ENCODE data around the gene YIPF2.
"Not testable (repeated sequence)": the region's sequence is repeated elsewhere in the genome, so short reads cannot be mapped to it uniquely, and the experiment has no call there.

The YIPF2 gene

DNA sequence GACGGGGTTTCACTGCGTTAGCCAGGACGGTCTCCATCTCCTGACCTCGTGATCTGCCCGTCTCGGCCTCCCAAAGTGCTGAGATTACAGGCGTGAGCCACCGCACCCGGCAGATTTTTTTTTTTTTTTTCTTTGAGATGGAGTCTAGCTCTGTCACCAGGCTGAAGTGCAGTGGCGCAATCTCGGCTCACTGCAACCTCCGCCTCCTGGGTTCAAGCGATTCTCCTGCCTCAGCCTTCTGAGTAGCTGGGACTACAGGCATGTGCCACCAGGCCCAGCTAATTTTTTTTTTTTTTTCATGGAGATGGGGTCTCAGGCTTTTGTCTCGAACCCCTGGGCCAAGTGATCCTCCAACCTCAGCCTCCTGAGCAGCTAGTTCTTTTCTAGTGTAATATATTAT lies 13.2 kb upstream of the YIPF2 start:
- not testable (repeated sequence) for DNase-seq (ENCODE audit: low read depth)

DNA sequence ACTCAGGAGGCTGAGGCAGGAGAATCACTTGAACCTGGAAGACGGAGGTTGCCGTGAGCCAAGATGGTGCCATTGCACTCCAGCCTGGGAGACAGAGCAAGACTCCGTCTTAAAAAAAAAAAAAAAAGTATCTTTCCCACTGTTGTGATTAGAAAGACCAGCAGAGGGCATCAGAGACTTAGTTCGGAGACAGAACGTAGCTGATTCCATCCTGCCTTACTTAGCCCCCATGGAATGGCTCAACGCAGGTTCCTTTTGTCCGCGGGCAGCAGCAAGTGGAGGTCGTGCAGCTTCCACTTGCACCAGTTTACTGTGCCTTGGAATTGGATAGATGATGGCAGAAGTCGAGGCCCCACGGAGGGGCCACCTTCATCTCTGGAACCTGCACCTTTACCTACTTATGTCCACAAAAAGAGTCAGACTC lies 8.2 kb upstream of the YIPF2 start:
- no peak for DNase-seq (ENCODE audit: low read depth)

DNA sequence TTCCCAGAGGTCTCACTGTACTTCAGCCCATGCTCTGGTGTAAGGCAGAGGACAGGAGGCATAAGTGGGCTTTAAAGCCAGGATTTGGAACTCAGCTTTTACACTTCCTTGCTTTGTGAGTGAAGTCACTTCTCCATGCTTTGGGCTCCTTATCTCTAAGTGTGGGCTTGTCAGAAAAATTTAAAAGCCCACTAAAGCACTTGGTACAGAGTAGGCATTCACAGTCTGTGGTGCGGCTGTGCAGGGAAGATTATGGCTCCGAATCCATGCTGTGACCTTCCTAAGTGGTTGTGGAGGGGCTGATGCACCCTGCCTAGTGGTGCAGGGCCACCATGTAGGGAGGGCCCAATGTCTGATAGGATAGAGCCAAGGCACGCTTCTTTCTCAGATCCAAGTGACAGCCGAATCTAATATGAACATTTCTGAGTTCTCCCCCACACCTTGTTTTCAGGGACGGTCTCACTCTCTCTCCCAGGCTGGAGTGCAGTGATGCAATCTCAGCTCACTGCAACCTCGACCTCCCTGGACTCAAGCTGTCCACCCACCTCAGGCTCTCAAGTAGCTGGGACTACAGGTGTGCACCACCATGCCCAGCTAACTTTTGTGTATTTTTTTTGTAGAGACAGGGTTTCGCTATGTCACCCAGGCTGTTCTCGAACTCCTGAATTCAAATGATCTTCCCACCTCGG lies 7.1 kb upstream of the YIPF2 start:
- no peak for DNase-seq (ENCODE audit: low read depth)

DNA sequence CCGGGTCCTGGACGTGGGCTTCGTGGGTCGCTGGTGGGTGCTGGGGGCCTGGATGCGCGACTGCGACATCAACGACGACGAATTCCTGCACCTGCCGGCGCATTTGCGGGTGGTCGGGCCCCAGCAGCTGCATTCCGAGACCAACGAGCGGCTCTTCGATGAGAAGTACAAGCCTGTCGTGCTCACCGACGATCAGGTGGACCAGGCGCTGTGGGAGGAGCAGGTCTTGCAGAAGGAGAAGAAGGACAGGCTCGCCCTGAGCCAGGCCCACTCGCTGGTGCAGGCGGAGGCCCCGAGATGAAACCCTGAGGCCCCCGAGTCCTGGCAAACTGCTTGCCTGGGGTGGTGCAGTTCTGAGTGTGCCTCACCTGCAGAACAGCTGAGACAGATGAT lies 959 bp upstream of the YIPF2 start:
- DNase-seq (ENCODE audit: low read depth): no peak

DNA sequence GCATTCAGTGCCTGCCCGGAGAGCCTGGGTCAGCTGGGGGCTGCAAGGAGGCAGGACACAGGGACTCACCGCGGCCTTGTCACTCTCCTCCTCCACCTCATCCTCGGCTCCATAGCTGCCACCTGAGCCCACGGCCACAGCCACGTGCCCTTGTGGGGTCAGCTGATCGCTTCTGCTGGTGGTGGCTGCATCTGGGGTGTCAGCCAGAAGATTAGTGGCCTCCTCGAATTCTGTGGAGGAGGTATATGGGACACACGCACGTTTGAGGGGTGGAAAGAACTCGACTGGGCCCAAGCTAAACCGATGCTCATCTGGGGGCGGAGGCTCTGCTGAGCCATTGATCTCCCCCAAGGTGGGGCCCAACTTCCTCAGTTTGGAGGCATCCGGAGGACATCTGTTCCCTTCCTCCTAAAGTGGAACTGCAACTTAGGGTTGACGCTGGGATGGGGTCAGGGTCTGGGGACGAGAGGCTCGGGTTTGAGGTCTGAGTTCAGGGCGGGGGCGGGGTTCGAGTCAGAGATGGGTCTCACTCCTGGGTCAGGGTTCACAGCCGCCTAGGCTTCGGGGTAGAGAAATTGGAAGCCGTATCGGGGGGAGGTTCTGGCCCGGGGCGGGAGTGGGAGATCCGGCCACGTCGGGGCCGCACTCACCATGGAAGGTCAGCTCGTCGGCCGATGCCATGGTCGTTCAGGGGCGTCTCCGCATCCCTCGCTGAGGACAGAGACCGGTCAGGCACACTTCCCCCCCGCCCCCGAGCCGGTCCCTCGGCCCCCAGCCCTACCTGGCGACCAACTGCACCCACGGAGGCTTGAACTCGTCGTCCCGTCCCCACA lies 493 bp downstream of the YIPF2 start:
- DNase-seq (ENCODE audit: low read depth): no peak

DNA sequence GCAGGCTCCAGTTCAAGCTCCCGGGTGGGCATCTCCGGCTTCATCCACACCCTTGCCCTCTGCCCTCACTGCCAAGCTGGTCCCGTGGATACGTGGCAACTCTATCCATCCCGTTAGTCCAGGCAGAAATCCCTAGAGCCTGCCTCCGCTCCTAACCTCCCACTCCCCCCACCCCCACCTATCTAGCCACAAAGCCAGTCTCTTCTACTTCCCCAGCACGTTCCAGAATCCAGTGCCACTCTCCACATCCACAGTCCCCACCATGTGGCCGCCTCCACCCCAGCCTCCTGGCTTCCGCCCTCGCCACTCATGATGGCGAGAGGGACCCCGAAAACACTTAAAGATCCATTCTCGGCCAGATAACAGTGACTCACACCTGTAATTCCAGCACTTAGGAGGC lies 3.8 kb downstream of the YIPF2 start:
- DNase-seq (ENCODE audit: low read depth): no peak

DNA sequence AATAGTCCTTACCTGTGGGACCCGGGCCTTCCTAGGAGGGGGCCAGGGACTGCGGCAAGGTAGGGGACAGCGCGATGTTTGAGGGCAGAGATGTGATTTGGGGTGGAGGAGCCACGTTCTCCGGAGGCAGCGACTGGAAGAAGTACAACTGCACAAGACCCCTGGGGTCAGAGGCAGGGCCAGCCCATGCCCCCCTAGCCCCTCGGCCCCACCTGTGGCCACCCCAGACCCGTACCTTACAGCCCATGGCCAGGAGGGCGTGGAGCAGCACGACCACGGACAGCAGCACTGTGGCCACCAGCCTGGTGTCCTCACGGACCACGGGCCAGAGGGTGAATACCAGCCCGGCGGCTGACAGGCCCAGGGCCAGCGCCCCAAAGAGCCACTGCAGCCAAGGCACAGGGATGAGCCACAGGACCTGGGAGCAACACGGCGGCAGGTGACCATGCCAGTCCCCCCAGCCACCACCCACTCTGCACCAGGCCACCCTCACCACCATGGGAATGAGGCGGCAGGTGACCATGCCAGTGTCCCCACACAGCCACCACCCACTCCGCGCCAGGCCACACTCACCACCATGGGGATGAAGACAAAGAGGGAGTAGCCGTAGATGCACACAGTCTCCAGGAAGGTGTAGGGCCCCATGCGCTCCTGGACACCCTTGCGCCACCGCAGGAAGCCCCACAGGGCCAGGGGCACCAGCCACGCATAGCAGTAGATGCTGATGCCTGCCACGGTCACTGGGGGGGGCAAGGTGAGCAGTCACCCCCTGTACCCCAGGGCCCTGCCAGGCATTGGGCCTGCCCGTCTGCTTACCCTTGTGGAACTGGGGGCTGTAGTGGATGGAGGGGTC lies 5.0 kb downstream of the YIPF2 start:
- no peak for DNase-seq (ENCODE audit: low read depth)

DNA sequence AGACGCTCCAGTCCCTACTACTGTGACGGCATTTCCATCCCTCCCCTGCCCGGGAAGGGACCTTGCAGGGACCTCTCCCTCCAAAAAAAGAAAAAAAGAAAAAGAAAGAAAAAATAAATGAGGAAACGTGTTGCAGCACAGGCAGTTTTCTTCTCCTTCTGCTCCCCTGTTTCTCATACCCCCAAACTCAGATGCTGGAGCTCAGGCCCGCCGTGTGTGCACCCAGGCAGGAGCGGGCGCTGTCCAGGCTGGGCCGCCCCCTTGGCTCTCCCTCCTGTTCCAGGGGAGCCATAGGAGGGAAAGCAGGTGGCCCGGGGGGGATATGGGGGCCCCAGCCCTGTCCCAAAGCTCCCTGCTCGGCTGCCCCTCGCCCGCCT lies 5.8 kb downstream of the YIPF2 start:
- DNase-seq (ENCODE audit: low read depth): no peak

DNA sequence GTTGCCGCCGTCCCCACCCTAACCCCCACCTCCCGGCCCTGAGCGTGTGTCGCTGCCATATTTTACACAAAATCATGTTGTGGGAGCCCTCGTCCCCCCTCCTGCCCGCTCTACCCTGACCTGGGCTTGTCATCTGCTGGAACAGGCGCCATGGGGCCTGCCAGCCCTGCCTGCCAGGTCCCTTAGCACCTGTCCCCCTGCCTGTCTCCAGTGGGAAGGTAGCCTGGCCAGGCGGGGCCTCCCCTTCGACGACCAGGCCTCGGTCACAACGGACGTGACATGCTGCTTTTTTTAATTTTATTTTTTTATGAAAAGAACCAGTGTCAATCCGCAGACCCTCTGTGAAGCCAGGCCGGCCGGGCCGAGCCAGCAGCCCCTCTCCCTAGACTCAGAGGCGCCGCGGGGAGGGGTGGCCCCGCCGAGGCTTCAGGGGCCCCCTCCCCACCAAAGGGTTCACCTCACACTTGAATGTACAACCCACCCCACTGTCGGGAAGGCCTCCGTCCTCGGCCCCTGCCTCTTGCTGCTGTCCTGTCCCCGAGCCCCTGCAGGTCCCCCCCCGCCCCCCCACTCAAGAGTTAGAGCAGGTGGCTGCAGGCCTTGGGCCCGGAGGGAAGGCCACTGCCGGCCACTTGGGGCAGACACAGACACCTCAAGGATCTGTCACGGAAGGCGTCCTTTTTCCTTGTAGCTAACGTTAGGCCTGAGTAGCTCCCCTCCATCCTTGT lies 6.4 kb downstream of the YIPF2 start:
- DNase-seq (ENCODE audit: low read depth): no peak

DNA sequence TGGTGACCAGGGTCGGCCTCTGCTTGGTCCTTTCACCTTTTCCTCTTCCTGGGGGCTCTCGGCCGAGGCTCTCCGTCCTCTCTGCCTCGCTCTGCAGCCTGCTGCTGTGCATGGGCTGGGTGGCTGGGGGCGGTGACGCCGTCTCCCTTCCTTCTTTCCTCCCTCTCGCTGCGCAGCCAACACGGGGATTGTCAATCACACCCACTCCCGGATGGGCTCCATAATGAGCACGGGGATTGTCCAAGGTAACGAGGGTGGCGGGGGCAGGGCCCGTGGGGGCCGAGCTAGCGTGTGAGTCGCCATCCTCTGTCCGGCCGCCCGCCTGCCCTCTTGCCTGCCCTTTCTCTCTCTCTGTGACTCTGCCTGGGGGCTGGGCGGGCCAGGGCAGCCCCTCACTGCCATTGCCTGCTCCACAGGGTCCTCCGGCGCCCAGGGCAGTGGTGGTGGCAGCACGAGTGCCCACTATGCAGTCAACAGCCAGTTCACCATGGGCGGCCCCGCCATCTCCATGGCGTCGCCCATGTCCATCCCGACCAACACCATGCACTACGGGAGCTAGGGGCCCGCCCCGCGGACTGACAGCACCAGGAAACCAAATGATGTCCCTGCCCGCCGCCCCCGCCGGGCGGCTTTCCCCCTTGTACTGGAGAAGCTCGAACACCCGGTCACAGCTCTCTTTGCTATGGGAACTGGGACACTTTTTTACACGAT lies 7.1 kb downstream of the YIPF2 start:
- DNase-seq (ENCODE audit: low read depth): no peak

DNA sequence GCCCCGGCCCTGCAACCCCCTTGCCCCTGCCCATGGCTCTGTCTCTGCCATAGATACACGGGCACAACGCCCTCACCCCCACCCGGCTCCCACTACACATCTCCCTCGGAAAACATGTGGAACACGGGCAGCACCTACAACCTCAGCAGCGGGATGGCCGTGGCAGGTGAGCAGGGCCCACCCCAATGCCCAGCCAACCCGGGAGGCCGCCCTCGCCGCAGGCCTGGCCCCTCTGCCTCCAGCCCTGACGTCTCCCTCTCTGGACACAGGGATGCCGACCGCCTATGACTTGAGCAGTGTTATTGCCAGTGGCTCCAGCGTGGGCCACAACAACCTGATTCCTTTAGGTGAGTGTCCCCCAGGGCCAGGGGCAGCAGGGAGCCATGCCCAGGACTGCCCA lies 7.7 kb downstream of the YIPF2 start:
- DNase-seq (ENCODE audit: low read depth): no peak

DNA sequence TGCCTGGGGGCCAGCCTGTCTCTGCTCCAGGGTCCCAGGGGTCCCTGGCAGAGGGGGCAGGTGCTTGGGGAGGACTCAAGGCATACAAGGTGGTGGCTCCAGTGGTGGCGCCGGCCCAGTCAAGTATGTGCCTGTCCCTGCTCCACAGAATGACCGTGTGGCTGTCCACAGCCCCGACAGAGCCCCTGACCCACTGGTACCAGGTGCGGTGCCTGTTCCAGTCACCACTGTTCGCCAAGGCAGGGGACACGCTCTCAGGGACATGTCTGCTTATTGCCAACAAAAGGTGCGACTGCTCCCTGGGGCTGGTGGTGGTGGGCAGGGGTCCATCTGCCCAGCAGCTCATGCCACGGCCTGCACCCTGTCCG lies 8.2 kb downstream of the YIPF2 start:
- DNase-seq (ENCODE audit: low read depth): no peak

DNA sequence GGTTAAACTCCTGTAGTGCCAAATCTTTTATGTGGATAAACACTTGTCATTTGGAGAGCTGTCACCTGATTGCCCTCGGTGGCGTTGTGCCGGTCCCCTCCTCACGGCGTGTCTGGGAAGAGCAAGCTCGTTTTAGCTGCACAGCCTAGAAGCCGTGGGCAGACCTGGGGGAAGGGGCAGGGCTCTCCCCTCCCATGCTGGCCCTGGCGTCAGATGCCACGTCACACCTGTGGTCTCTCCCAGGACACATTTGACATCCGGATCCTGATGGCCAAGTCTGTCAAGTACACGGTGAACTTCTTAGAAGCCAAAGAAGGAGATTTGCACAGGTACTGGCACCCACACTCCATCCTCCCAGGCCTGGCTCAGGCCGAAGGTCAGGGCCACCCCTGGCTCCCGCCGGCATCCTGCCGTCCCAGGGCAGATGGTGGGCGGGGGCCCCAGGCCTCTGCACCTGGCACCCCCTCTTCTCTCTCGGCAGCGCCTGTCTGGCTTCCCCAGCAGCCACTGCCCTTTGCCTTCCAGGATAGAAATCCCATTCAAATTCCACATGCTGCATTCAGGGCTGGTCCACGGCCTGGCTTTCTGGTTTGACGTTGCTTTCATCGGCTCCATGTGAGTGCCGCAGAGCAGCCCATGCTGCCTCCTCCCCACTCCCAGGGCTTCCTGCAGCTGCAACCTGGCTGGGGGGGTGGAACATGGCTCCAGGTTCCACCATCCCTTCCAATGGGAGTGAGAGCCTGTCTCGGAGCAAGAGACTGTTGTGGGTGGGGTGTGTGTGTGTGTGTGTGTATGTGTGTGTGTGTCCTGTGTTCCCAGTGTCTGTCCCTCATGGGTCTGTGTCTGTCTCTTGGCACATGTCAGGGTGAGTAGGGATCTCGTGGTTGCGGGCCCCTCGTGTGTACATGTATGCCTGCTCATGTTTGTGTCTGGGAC lies 8.8 kb downstream of the YIPF2 start:
- no peak for DNase-seq (ENCODE audit: low read depth)

DNA sequence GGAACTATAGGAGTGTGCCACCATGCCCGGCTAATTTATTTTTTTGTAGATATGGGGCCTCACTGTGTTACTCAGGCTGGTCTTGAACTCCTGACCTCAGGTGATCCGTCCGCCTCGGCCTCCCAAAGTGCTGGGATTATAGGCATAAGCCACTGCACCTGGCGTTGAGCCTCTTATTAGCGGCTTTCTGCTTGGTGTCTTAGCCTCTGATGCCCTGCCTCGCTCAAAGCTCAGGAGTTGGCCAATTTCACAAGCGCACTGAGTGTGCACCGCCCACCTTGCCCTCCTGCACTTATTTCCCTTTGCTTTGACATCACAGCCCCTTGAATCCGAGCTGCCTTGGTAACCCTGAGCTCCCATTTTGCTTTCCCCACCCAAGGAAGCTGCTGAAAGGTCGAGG lies 10.1 kb downstream of the YIPF2 start:
- no peak for DNase-seq (ENCODE audit: low read depth)

DNA sequence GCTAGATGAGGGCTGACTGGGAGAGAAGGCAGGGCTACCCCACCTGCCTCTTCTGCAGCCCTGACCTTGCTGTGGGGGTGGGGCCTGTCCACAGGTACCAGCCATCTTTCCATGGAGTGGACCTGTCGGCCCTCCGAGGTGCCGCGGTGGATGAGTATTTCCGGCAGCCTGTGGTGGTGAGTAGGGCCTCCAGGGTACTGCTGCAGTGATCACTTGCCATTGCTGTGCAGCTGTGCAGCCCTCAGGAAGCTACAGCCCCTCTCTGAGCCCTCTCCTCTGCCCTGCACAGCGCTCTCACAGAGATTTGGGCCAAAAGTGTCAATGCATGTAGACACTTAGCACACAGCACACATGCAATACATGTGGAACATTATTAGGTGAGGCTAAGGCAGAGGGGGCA lies 11.8 kb downstream of the YIPF2 start:
- no peak for DNase-seq (ENCODE audit: low read depth)

DNA sequence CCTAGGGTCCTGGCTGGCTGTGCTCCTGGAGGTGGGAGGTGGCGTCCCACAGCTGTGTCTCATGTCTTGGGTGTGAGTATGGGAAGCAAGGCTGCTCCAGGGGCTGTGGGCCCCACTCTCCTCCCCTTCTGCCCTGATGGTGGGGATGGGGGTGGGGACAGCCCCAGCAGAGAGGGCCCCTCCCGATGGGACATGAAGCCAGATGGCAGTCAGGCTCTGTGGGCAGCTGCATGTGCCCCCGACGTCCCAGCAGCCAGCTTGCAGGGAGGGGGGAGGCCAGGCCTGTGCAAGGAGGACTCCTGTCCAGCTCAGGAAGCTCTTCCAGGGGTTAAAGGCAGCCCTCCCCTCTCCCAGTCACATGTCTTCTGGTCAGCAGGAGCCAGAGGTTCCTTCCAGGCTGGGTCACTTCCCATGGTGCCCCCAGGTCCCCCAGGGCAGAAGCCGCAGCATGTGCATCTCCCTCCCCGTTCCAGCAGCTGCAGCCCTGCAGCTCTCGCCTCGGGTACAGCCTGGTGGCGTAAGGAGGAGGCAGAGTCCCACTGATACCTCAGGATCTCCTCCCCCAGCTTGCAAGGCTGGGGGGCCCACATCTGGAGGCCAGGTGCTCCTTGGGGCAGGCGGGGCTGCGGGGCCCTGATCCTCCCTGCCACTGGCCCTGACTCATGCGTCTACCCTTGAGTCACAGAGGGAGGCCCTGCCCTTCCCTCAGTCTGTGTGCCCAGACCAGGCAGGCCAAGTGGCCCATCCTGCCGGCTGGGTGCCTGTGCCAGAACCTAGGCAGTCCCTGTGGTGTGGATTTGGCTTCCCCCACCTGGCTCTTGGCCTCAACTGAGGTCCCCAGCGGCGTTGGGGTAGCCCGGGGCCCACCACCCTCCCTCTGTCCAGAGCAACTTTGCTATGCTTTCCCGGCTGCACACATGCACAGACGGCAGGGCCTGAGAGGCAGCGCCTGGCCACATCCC lies 13.0 kb downstream of the YIPF2 start:
- DNase-seq (ENCODE audit: low read depth): no peak

DNA sequence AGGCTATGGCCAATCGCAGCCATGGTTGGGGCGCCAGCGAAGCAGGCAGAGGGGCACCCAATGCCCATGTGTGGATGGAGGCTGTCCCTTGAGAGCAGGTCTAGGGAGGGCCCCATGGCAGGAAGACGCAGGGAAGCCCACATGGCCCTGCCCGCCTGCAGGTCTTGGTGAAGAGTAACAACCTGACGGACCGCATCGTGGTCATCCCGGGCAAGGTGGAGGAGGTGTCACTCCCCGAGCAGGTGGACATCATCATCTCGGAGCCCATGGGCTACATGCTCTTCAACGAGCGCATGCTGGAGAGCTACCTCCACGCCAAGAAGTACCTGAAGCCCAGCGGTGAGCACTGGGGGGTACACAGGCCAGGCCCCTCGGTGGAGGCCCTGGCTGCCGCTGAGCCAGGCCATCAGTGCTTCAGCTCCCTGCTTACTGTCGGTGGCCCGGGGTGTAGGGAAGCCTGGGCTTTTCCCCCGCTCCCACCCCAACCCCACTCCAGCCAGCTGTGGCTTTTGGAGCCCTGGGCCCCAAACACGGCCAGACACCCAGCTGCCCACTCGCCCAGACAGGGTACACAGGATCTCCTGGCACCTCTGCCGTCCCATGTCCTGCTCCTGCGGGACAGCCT lies 14.6 kb downstream of the YIPF2 start:
- DNase-seq (ENCODE audit: low read depth): no peak

DNA sequence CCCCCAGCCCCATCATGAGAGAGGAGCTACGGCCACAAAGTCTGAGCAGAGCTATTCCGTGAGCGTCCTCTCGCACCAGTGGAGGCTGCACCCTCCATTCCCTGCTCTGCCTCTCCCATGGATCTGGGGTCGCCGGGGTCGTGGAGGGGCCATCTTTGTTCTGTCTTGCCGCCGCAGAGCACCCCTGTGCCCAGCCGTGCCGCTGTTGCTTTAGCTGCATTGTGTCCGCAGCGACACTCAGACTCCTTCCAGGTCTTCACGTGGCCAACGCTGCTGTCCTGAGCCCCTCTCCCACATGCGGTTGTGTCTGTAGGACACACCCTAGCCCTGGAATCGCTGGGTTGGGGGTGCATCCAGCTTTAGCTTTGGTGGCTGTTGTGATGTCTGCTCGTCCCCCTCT lies 15.8 kb downstream of the YIPF2 start:
- no peak for DNase-seq (ENCODE audit: low read depth)
